ENCODE results near the gene CCL26.

- TF ChIP-seq CTCF (conservative IDR thresholded peaks at IDR 0.05; ENCODE audit: low read depth, low read length) (no peak), EZH2 (IDR thresholded peaks at IDR 0.05; ENCODE audit: low read length, unreplicated experiment) (no peak)
Measured at GRCh38 chr7:75771224-75771623, 787 bp downstream of the CCL26 start.
